ENCODE measurements around the gene LRP1. TPM values are rescaled to one million over a fixed set of nuclear protein-coding genes. Genes with fewer than 3 reads are reported as not detected.

Gene LRP1
- total and polyA plus RNA-seq, 2 of the 13 experiments (the other 11 are each of a cell fraction or from before 2014, with no cell fraction given) = 14.7 to 30.8 TPM

DNA sequence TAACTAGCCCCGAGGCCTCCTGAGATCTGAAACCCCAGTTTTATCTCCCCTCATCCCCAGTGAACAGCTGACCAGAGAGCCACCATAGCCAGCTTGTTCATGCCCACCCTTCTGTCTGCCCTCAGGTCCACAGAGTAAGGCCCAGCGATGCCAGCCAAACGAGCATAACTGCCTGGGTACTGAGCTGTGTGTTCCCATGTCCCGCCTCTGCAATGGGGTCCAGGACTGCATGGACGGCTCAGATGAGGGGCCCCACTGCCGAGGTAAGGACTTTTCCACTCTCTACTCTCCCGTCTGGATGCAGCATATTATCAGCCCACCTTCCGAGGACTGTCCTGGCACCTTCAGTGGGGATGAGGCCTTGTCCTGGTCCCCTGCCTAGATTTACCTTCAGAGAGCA lies 13.0 kb downstream of the LRP1 start:
- CTCF ChIA-PET (ENCODE audit: low intra/inter-chr PET ratio, low total read pairs) = no interaction called here
- FAIRE-seq (no peak), ATAC-seq (no peak), DNase-seq (ENCODE audit: low spot score) (no peak)
- Histone ChIP-seq H3K9ac (ENCODE audit: insufficient read depth, low read depth, low read length) (no peak overlapping the region), H4K20me1 (ENCODE audit: insufficient read depth, low read length) (no peaks in the 10 kb centered on the region), H3K27ac (ENCODE audit: extremely low read length, insufficient read depth, low read length) (peak overlapping the region; percentile 27), H3K4me1 (ENCODE audit: insufficient read depth, low read length) (peaks cover 90% of the 10 kb centered on the region), H3K9me3 (ENCODE audit: low read length) (no peaks in the 10 kb centered on the region), H2AFZ (ENCODE audit: low read length) (no peak overlapping the region), H3K4me2 (ENCODE audit: low read depth, low read length) (no peak overlapping the region), H3K36me3 (replicated peaks in 1 of 2; ENCODE audit: control insufficient read depth in 1 of 2, insufficient read depth in 2 of 2, low read length in 2 of 2) (peaks cover 34 to 65% of the 10 kb centered on the region in 2 experiments), H3K79me2 (ENCODE audit: insufficient read depth, low read length) (peaks cover 23% of the 10 kb centered on the region), H3K4me3 (replicated peaks in 1 of 3; ENCODE audit: insufficient read depth in 1 of 3, low read depth in 2 of 3, low read length in 3 of 3) (no peak overlapping the region), H3K27me3 (ENCODE audit: control insufficient read depth in 1 of 2, insufficient read depth in 2 of 2, low read length in 2 of 2) (no peaks in the 10 kb centered on the region)
- TF ChIP-seq PTBP1 (IDR thresholded peaks at IDR 0.05; ENCODE audit: low read depth, low read length, poor library complexity, severe bottlenecking) (no peak), TSC22D2 (CRISPR knock-in tag; IDR thresholded peaks at IDR 0.05; ENCODE audit: borderline replicate concordance) (no peak), MAFF (IDR thresholded peaks at IDR 0.05; ENCODE audit: low read depth, low read length) (no peak), ZSCAN21 (CRISPR knock-in tag; IDR thresholded peaks at IDR 0.05; ENCODE audit: borderline replicate concordance) (no peak), ARNT (IDR thresholded peaks at IDR 0.05) (no peak), ZNF619 (CRISPR knock-in tag; IDR thresholded peaks at IDR 0.05) (no peak), KLF13 (CRISPR knock-in tag; IDR thresholded peaks at IDR 0.05) (no peak), AGO1 (IDR thresholded peaks at IDR 0.05; ENCODE audit: low read depth, low read length, poor library complexity, severe bottlenecking) (no peak), U2AF2 (IDR thresholded peaks at IDR 0.05; ENCODE audit: low read depth, low read length) (no peak), DMTF1 (CRISPR knock-in tag; IDR thresholded peaks at IDR 0.05) (no peak), ZNF17 (CRISPR knock-in tag; IDR thresholded peaks at IDR 0.05) (no peak), THRA (CRISPR knock-in tag; IDR thresholded peaks at IDR 0.05; ENCODE audit: borderline replicate concordance) (no peak), NCOA1 (CRISPR knock-in tag; IDR thresholded peaks at IDR 0.05) (no peak), ZNF597 (CRISPR knock-in tag; IDR thresholded peaks at IDR 0.05) (no peak)
- TF ChIP-seq, protein P1, sequence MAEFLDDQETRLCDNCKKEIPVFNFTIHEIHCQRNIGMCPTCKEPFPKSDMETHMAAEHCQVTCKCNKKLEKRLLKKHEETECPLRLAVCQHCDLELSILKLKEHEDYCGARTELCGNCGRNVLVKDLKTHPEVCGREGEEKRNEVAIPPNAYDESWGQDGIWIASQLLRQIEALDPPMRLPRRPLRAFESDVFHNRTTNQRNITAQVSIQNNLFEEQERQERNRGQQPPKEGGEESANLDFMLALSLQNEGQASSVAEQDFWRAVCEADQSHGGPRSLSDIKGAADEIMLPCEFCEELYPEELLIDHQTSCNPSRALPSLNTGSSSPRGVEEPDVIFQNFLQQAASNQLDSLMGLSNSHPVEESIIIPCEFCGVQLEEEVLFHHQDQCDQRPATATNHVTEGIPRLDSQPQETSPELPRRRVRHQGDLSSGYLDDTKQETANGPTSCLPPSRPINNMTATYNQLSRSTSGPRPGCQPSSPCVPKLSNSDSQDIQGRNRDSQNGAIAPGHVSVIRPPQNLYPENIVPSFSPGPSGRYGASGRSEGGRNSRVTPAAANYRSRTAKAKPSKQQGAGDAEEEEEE (CRISPR knock-in tag; IDR thresholded peaks at IDR 0.05; ENCODE audit: borderline replicate concordance) = no peak
- WGBS (ENCODE audit: low lambda C conversion rate) = 88% methylated on average over 7 of the region's 8 CpGs
- no TSS peak for BruUV-seq (replicated peaks)
- intact Hi-C loops (cut with micrococcal nuclease; ENCODE audit: unreplicated experiment) = no loop called here
- in situ Hi-C loops (cut with HindIII; ENCODE audit: extremely low pct_ligation_motif_present, low pct_unique_long_range_greater_than_20kb) = no loop called here
- POLR2A ChIA-PET = interaction anchor here (2.5 to 4.4 kb wide), 2 partner anchors 8 to 12 kb away, joined by 19 to 41 read pairs; partner anchors contain the start of gene LRP1

All from HepG2 (cell line).